Prostate gland (tissue), 2 donors: Measurements from ENCODE around the gene CELF2.

Source experiments
- POLR2AphosphoS5 ChIP-seq: sonication (generic); formaldehyde crosslinking; IDR thresholded peaks from one replicate; pipeline ENCODE4 v1.6.1; 2017; ENCODE audit warnings: antibody characterized with exemption
- TF ChIP-seq, protein P1 (sequence below), 4 experiments: fragments of 200-600 bp in 2 of 4; fragments of 450-650 bp in 2 of 4; sonication (generic) in 2 of 4; IDR thresholded peaks; 1 replicate in 3 of 4; 2 replicates in 1 of 4; pipeline ENCODE4 v1.5.1; 2016 to 2019; ENCODE audit warnings: antibody characterized with exemption in 4 of 4, mild to moderate bottlenecking in 2 of 4, moderate library complexity in 2 of 4

DNA sequence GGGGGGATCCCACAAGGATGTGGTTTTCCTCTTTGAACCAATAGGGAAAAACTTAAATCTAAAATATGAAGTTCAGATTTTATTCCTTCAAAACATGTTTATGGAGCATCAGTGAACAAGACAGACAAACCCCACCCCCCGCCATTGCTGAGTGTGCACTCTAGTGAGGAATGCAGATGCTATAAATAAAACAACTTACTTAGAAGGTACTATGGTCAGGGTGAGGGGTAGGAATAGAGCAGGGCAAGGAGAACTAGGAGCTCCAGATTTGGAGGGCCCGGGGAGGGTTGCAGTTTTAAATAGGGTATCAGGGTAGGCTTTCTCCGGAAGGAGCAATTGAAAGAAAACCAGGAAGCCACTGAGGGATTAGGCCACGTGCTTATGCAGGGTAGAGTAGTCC lies 47.9 kb downstream of the CELF2 start:
- TF ChIP-seq, protein P1, sequence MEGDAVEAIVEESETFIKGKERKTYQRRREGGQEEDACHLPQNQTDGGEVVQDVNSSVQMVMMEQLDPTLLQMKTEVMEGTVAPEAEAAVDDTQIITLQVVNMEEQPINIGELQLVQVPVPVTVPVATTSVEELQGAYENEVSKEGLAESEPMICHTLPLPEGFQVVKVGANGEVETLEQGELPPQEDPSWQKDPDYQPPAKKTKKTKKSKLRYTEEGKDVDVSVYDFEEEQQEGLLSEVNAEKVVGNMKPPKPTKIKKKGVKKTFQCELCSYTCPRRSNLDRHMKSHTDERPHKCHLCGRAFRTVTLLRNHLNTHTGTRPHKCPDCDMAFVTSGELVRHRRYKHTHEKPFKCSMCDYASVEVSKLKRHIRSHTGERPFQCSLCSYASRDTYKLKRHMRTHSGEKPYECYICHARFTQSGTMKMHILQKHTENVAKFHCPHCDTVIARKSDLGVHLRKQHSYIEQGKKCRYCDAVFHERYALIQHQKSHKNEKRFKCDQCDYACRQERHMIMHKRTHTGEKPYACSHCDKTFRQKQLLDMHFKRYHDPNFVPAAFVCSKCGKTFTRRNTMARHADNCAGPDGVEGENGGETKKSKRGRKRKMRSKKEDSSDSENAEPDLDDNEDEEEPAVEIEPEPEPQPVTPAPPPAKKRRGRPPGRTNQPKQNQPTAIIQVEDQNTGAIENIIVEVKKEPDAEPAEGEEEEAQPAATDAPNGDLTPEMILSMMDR (IDR thresholded peaks at IDR 0.05), result no peak
- no peak for TF ChIP-seq POLR2AphosphoS5
